Karpas-422 (cell line): Measurements from ENCODE around the gene ATP2A1. TPM values are rescaled to one million over a fixed set of nuclear protein-coding genes. Genes with fewer than 3 reads are reported as not detected.

Source experiments
- DNase-seq: peaks from one replicate; pipeline ENCODE4 v3.0.0-alpha.2; 2015
- H2AFZ ChIP-seq: fragments of 200-600 bp; sonication (generic); 2 replicates; pipeline ENCODE4 v1.6.1; 2014; ENCODE audit warnings: antibody characterized with exemption, low read length, mixed read lengths
- H3K27ac ChIP-seq: fragments of 200-600 bp; sonication (generic); 2 replicates; pipeline ENCODE4 v1.5.1; 2014; ENCODE audit warnings: mild to moderate bottlenecking, low read length, moderate library complexity
- H3K27me3 ChIP-seq: fragments of 200-600 bp; sonication (generic); 2 replicates; pipeline ENCODE4 v1.6.1; 2014; ENCODE audit warnings: low read length, mixed read lengths
- H3K36me3 ChIP-seq: fragments of 200-600 bp; sonication (generic); 2 replicates; pipeline ENCODE4 v1.6.1; 2014; ENCODE audit warnings: low read length, mixed read lengths; ENCODE audit not compliant: insufficient read depth
- H3K4me1 ChIP-seq: fragments of 200-600 bp; sonication (generic); 2 replicates; pipeline ENCODE4 v1.6.1; 2014; ENCODE audit warnings: mild to moderate bottlenecking, low read length, mixed read lengths
- H3K4me2 ChIP-seq: fragments of 200-600 bp; sonication (generic); 2 replicates; pipeline ENCODE4 v1.6.1; 2014; ENCODE audit warnings: low read length, low read depth, mild to moderate bottlenecking; ENCODE audit not compliant: poor library complexity, severe bottlenecking
- H3K4me3 ChIP-seq: fragments of 200-600 bp; sonication (generic); 2 replicates; pipeline ENCODE4 v1.5.1; 2014; ENCODE audit warnings: mild to moderate bottlenecking, antibody characterized with exemption, low read length, mixed read lengths
- H3K79me2 ChIP-seq: fragments of 200-600 bp; sonication (generic); 2 replicates; pipeline ENCODE4 v1.6.1; 2014; ENCODE audit warnings: mild to moderate bottlenecking, low read length, mixed read lengths
- H3K9ac ChIP-seq: fragments of 200-600 bp; sonication (generic); 2 replicates; pipeline ENCODE4 v1.6.0; 2014; ENCODE audit warnings: low read length
- H3K9me2 ChIP-seq: fragments of 200-600 bp; sonication (generic), shearing (Covaris generic); replicated peaks from 2 replicates; pipeline ENCODE4 v1.6.0; 2014; ENCODE audit warnings: mild to moderate bottlenecking, low read length, moderate library complexity; ENCODE audit not compliant: insufficient read depth
- H3K9me3 ChIP-seq: fragments of 300-700, 200-600 bp; sonication (generic); 2 replicates; pipeline ENCODE4 v1.6.1; 2014; ENCODE audit warnings: low read length, mixed read lengths
- H4K20me1 ChIP-seq: fragments of 200-600 bp; sonication (generic); 2 replicates; pipeline ENCODE4 v1.6.1; 2014; ENCODE audit warnings: mild to moderate bottlenecking, antibody characterized with exemption, low read length, low read depth; ENCODE audit not compliant: insufficient read depth
- total RNA-seq: library from RNA; depleted of rRNA; stranded (reverse); fragments of >200 nt; shearing (Covaris generic); gene quantifications from 2 replicates; pipeline ENCODE4 v1.2.3, GENCODE V29; 2014; ENCODE audit warnings: low replicate concordance; rRNA removed

The ATP2A1 gene
- 0.75 and 4.4 TPM in 2 replicates for total RNA-seq

DNA sequence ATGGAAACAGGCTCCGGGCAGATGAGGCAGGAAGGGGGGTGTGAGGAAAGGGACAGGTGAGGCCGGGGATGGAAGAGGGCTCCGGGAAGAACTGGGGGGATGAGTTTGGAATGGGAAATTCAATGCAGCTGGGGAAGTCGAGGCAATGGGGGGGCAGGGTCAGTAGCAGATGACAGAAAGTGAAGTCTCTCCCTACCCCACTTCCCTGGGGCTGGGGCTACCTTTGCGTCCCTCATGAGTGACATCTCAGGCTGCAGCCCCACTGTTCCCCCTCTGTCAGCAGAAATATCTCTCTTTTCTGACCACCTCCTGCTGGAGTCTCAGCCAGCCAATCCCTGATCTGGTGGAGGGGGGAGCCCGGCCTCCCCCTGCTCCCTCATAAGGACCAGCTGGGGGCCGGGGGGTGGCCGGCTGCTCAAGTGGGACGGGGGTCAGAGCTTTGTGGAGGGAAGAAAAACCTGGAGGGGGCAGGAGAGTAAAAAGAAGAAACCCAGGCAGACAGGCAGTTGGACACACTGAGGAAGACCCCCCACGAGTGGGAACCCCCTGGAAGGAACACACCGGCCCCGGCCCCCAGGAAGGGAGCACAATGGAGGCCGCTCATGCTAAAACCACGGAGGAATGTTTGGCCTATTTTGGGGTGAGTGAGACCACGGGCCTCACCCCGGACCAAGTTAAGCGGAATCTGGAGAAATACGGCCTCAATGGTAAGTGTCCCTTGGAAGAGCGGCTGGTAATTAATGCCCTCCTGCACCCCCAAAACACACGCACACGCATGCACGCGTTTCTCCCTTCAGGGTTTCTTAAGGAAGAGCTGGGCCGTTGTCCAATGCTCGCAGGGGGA is at the start of gene ATP2A1:
Gene ATP2A1 (plus strand): TSS at position 406 of the 844 bp plus-strand sequence. CDS start 184 bp downstream, at position 590.
- Histone ChIP-seq H3K4me1 (peaks cover 26% of the 10 kb centered on the region), H3K79me2 (peaks cover 15% of the 10 kb centered on the region), H3K4me2 (peak within 1 kb of the TSS; percentile 97), H3K4me3 (peak within 1 kb of the TSS; percentile 93), H3K9me2 (no peaks in the 10 kb centered on the region), H3K9ac (peak within 1 kb of the TSS; percentile 99), H4K20me1 (no peaks in the 10 kb centered on the region), H3K27ac (peak within 1 kb of the TSS; percentile 87), H3K36me3 (0 out of 2 replicates have a peak, but pooled peaks cover 2% of the 10 kb centered on the region), H3K9me3 (no peaks in the 10 kb centered on the region), H3K27me3 (no peaks in the 10 kb centered on the region), H2AFZ (peak within 1 kb of the TSS; percentile 67)
- no peak for DNase-seq

DNA sequence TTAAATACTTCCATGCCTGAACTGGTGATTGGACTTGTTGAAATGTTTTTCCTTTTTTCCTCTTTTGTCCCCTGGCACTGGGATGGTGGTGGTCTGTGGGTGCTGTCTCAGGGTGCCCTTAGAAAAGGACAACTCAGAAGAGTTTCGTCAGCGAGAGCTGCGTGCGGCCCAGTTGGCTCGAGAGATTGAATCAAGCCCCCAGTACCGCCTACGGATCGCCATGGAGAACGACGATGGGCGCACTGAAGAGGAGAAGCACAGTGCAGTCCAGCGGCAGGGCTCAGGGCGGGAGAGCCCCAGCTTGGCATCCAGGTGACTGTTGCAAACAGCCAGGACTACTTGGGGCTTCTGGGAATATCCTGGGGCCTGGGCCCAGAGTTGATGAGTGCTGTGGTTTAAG is 48.5 kb upstream of the ATP2A1 start:
- Histone ChIP-seq H2AFZ (no peak overlapping the region), H3K4me1 (peaks cover 7% of the 10 kb centered on the region), H3K27me3 (no peaks in the 10 kb centered on the region), H3K9me2 (no peaks in the 10 kb centered on the region), H3K27ac (no peak overlapping the region), H4K20me1 (peaks cover 39% of the 10 kb centered on the region), H3K79me2 (peaks cover 46% of the 10 kb centered on the region), H3K9me3 (no peaks in the 10 kb centered on the region), H3K36me3 (peaks cover 85% of the 10 kb centered on the region), H3K4me3 (no peak overlapping the region), H3K4me2 (no peak overlapping the region), H3K9ac (no peak overlapping the region)
- no peak for DNase-seq

DNA sequence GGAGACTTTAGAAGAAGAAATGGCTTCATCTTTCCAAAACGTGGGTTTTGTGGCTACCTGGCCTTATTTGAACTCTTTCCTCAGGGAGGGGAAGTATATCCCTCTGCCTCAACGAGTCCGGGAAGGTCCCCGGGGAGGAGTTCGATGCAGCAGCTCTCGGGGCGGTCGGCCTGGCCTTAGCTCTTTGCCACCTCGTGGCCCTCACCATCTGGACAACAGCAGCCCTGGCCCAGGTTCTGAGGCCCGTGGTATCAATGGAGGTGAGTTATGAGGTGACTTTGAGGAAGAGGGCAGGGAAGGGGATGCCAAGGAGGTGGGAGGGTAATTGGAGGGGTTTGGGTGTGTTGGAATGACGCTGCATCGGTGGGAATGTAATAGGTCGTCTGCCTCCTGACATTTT is 47.8 kb upstream of the ATP2A1 start:
- Histone ChIP-seq H3K36me3 (peaks cover 82% of the 10 kb centered on the region), H3K9ac (no peak overlapping the region), H3K27ac (no peak overlapping the region), H3K9me3 (no peaks in the 10 kb centered on the region), H3K4me2 (no peak overlapping the region), H2AFZ (no peak overlapping the region), H3K4me1 (no peaks in the 10 kb centered on the region), H3K79me2 (peaks cover 38% of the 10 kb centered on the region), H3K9me2 (no peaks in the 10 kb centered on the region), H3K4me3 (no peak overlapping the region), H4K20me1 (peaks cover 31% of the 10 kb centered on the region), H3K27me3 (no peaks in the 10 kb centered on the region)
- no peak for DNase-seq

DNA sequence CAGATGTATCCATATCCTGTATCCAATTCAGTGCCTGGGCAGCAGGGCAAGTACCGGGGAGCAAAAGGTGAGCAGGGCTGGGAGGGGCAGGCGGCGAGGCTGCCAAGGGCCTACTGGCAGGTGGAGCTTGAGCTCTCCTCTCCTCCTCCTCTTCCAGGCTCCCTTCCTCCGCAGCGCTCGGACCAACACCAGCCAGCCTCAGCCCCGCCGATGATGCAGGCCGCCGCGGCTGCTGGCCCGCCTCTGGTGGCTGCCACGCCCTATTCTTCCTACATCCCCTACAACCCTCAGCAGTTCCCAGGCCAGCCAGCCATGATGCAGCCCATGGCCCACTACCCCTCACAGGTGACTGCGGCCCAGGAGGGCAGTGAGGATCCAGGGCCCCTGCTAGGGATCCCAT is 43.9 kb upstream of the ATP2A1 start:
- H2AFZ ChIP-seq, result no peak overlapping the region
- no peak overlapping the region for H3K9ac ChIP-seq
- H3K27me3 ChIP-seq, result no peaks in the 10 kb centered on the region
- peaks cover 61% of the 10 kb centered on the region for H3K36me3 ChIP-seq
- no peak overlapping the region for H3K4me3 ChIP-seq
- H3K27ac ChIP-seq, result no peak overlapping the region
- H4K20me1 ChIP-seq, result peaks cover 17% of the 10 kb centered on the region
- DNase-seq, result no peak
- H3K9me2 ChIP-seq, result no peaks in the 10 kb centered on the region
- H3K4me2 ChIP-seq, result no peak overlapping the region
- H3K79me2 ChIP-seq, result peaks cover 7% of the 10 kb centered on the region
- H3K4me1 ChIP-seq, result peaks cover 3% of the 10 kb centered on the region; the same call in 1 of the 2 replicates
- H3K9me3 ChIP-seq, result no peaks in the 10 kb centered on the region

DNA sequence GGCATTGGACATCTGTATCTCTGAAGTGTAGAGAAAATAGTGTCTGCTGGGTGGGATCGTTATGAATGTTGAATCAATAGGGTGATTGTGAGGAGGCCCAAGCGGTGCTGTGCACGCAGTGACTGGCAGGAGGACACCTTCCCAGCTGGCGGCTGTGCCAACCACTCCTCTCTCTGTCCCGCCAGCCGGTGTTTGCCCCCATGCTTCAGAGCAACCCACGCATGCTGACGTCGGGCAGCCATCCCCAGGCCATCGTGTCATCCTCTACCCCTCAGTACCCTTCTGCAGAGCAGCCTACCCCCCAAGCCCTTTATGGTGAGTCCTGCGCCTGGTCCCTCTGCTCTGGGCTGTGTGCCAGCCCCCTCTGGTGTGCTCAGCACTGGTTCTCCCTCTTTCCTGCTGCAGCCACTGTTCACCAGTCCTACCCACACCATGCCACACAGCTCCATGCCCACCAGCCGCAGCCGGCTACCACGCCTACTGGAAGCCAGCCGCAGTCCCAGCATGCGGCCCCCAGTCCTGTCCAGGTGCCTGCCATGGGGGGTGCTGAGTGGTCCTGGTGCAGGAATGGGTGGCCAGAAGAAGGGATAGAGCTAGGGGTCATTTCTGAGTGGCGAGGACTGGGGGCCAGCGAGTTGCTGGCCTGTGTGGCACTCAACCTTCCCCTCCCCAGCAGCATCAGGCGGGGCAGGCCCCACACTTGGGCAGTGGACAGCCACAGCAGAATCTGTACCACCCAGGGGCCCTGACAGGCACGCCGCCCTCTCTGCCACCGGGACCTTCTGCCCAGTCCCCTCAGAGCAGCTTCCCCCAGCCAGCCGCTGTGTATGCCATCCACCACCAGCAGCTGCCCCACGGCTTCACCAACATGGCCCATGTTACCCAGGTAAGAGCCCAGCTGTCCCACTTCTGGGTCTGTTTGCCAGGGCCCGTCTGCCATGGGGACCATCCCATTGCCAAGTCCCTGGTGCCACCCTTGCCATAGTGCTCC is 43.1 kb upstream of the ATP2A1 start:
- H3K9ac ChIP-seq, result no peak overlapping the region
- no peak overlapping the region for H3K4me3 ChIP-seq
- no peaks in the 10 kb centered on the region for H3K9me3 ChIP-seq
- no peak overlapping the region for H3K27ac ChIP-seq
- peaks cover 11% of the 10 kb centered on the region for H3K4me1 ChIP-seq
- H2AFZ ChIP-seq, result no peak overlapping the region
- H3K9me2 ChIP-seq, result no peaks in the 10 kb centered on the region
- H3K79me2 ChIP-seq, result 0 out of 2 replicates have a peak, but pooled peaks cover 2% of the 10 kb centered on the region
- H3K36me3 ChIP-seq, result peaks cover 53% of the 10 kb centered on the region
- H3K27me3 ChIP-seq, result no peaks in the 10 kb centered on the region
- DNase-seq, result no peak
- peaks cover 12% of the 10 kb centered on the region for H4K20me1 ChIP-seq
- H3K4me2 ChIP-seq, result no peak overlapping the region

DNA sequence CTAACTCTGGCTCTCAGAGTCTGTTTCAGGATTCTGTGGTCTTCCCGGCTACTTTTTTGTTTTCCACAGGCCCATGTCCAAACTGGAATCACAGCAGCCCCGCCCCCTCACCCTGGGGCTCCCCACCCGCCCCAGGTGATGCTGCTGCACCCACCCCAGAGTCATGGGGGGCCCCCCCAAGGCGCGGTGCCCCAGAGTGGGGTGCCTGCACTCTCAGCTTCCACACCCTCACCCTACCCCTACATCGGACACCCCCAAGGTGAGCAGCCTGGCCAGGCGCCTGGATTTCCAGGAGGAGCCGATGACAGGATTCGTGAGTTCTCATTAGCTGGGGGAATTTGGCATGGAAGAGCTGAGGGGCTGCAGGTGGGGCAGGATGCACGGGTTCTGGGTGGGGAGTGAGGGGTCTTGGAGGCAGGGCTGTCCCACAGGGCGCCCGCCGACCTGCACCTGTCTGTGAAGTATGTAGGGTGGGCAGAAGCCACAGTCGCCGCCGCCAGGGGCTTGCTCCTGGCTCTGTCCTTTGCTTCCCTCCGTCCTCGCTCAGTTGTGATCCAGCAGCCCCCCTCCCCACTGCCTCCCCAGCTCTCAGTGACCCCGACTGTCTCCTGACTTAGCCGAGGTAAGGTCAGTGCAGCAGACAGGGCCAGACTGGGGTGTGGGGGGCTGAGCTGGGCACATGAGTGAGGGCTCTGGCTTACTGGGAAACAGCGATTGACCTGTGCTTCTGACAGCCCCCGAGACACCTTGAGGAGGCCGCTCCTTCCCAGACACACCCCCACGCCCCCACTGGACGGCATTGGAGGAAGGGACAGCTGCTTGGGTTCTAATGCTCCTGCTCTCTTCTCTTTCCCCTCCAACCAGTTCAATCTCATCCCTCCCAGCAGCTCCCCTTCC is 42.2 kb upstream of the ATP2A1 start:
- Histone ChIP-seq H3K4me1 (peaks cover 11% of the 10 kb centered on the region), H3K79me2 (no peaks in the 10 kb centered on the region), H3K9me3 (no peaks in the 10 kb centered on the region), H3K27me3 (no peaks in the 10 kb centered on the region), H2AFZ (no peak overlapping the region), H3K4me3 (no peak overlapping the region), H3K9ac (no peak overlapping the region), H3K27ac (no peak overlapping the region), H3K4me2 (no peak overlapping the region), H4K20me1 (peaks cover 12% of the 10 kb centered on the region), H3K36me3 (peaks cover 44% of the 10 kb centered on the region), H3K9me2 (no peaks in the 10 kb centered on the region)
- DNase-seq, result no peak

DNA sequence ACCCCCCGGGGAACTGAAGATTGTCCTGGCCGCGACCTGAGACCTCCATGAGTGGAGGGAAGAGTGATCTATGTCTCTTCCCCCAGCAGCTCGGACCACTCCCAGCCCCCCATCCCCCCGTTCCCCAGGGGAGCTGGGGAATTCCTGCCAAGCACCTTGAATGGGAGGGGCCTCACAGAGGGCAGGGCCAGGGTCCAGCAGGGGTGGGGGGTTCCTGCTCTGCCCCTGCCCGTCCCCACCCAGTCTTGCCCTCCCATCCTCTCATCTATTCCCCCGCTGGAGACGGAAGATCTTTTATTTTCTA is 41.6 kb upstream of the ATP2A1 start:
- Histone ChIP-seq H2AFZ (no peak overlapping the region), H3K36me3 (peaks cover 43% of the 10 kb centered on the region), H3K27ac (no peak overlapping the region), H3K79me2 (no peaks in the 10 kb centered on the region), H3K4me3 (no peak overlapping the region), H3K4me1 (peaks cover 11% of the 10 kb centered on the region), H3K4me2 (no peak overlapping the region), H4K20me1 (peaks cover 12% of the 10 kb centered on the region), H3K9ac (no peak overlapping the region), H3K9me2 (no peaks in the 10 kb centered on the region), H3K9me3 (no peaks in the 10 kb centered on the region), H3K27me3 (no peaks in the 10 kb centered on the region)
- DNase-seq, result no peak
